ENCODE data around the gene SPTBN1.

The SPTBN1 gene

GRCh38 chr2:54456362-54456611 is 160 bp downstream of the SPTBN1 start:
- Histone ChIP-seq H3K27me3 (replicated peaks) (no peaks in the 10 kb centered on the region), H3K4me3 (ENCODE audit: low read depth, low read length) (peak overlapping the region; percentile 78), H3K36me3 (replicated peaks) (no peaks in the 10 kb centered on the region), H3K27ac (peak overlapping the region; percentile 39)
- in situ Hi-C loops (cut with HindIII; ENCODE audit: low pct_ligation_motif_present, low sequenced_read_pairs): no loop called here
- TF ChIP-seq CTCF (IDR thresholded peaks at IDR 0.05; ENCODE audit: low read depth, low read length, missing control alignments): no peak
- no peak for DNase-seq

- no peak for TF ChIP-seq CTCF (IDR thresholded peaks at IDR 0.05; ENCODE audit: low read depth, low read length, missing control alignments)
- no peaks in the 10 kb centered on the region for H3K36me3 ChIP-seq (replicated peaks)
- peak overlapping the region; percentile 48 for H3K27ac ChIP-seq
- DNase-seq: no peak
- peak overlapping the region; percentile 78 for H3K4me3 ChIP-seq (ENCODE audit: low read depth, low read length)
- in situ Hi-C loops (cut with HindIII; ENCODE audit: low pct_ligation_motif_present, low sequenced_read_pairs): no loop called here
- H3K27me3 ChIP-seq (replicated peaks): no peaks in the 10 kb centered on the region
Measured at GRCh38 chr2:54456612-54457322, 640 bp downstream of the SPTBN1 start.

- H3K27me3 ChIP-seq (replicated peaks): no peaks in the 10 kb centered on the region
- in situ Hi-C loops (cut with HindIII; ENCODE audit: low pct_ligation_motif_present, low sequenced_read_pairs): no loop called here
- H3K36me3 ChIP-seq (replicated peaks): no peaks in the 10 kb centered on the region
- TF ChIP-seq CTCF (IDR thresholded peaks at IDR 0.05; ENCODE audit: low read depth, low read length, missing control alignments): peak; percentile 1
- H3K4me3 ChIP-seq (ENCODE audit: low read depth, low read length): peak overlapping the region; percentile 78
- no peak for DNase-seq
- peak overlapping the region; percentile 48 for H3K27ac ChIP-seq
Measured at GRCh38 chr2:54457323-54458023, 1.3 kb downstream of the SPTBN1 start.

GRCh38 chr2:54459037-54459441 is 2.9 kb downstream of the SPTBN1 start:
- Histone ChIP-seq H3K36me3 (replicated peaks) (no peaks in the 10 kb centered on the region), H3K4me3 (ENCODE audit: low read depth, low read length) (no peak overlapping the region), H3K27ac (no peak overlapping the region), H3K27me3 (replicated peaks) (no peaks in the 10 kb centered on the region)
- DNase-seq: no peak
- no peak for TF ChIP-seq CTCF (IDR thresholded peaks at IDR 0.05; ENCODE audit: low read depth, low read length, missing control alignments)
- in situ Hi-C loops (cut with HindIII; ENCODE audit: low pct_ligation_motif_present, low sequenced_read_pairs): no loop called here

GRCh38 chr2:54461261-54461660 is 5.1 kb downstream of the SPTBN1 start:
- Histone ChIP-seq H3K36me3 (replicated peaks) (no peaks in the 10 kb centered on the region), H3K4me3 (ENCODE audit: low read depth, low read length) (no peak overlapping the region), H3K27ac (no peak overlapping the region), H3K27me3 (replicated peaks) (no peaks in the 10 kb centered on the region)
- no peak for TF ChIP-seq CTCF (IDR thresholded peaks at IDR 0.05; ENCODE audit: low read depth, low read length, missing control alignments)
- in situ Hi-C loops (cut with HindIII; ENCODE audit: low pct_ligation_motif_present, low sequenced_read_pairs): no loop called here
- DNase-seq: peak; percentile 46
